AG10803 (cell line): Measurements from ENCODE around the gene MYNN.

Experiments used
- DNase-seq: peaks from one replicate; pipeline ENCODE4 v3.0.0; 2010; ENCODE audit warnings: low read depth
- H3K4me3 ChIP-seq: 2 replicates; pipeline ENCODE4 v1.5.1; 2011; ENCODE audit warnings: mild to moderate bottlenecking, low read length, control low read depth
- CTCF ChIP-seq: conservative IDR thresholded peaks from 2 replicates; pipeline ENCODE4 v1.5.1; 2011; ENCODE audit warnings: mild to moderate bottlenecking, low read length, control low read depth, inconsistent platforms

MYNN gene

GRCh38 chr3:169835533-169835932 is 62.3 kb downstream of the MYNN start:
- no peak overlapping the region for H3K4me3 ChIP-seq
- no peak for DNase-seq
- no peak for TF ChIP-seq CTCF

GRCh38 chr3:169836078-169836941 is 63.1 kb downstream of the MYNN start:
- TF ChIP-seq CTCF = no peak
- no peak overlapping the region for H3K4me3 ChIP-seq
- peak; percentile 27 for DNase-seq

- no peak overlapping the region for H3K4me3 ChIP-seq
- peak; percentile 17 for DNase-seq
- no peak for TF ChIP-seq CTCF
Measured at GRCh38 chr3:169836942-169837275, 63.7 kb downstream of the MYNN start.

GRCh38 chr3:169838511-169839030 is 65.4 kb downstream of the MYNN start:
- no peak for DNase-seq
- no peak overlapping the region for H3K4me3 ChIP-seq
- no peak for TF ChIP-seq CTCF
